GM12878 (cell line): ENCODE data around the gene HLA-DPB1. TPM values are rescaled to one million over a fixed set of nuclear protein-coding genes. Genes with fewer than 3 reads are reported as not detected.

Experiments
- ATF7 ChIP-seq: fragments of 450-650 bp; IDR thresholded peaks from 2 replicates; pipeline ENCODE4 v1.6.1; 2016; ENCODE audit warnings: low read depth, mild to moderate bottlenecking
- BHLHE40 ChIP-seq, 2 experiments: fragments of 450-650 bp in 1 of 2; IDR thresholded peaks; 2 replicates each; pipeline ENCODE4 v1.6.1; 2011 to 2017; ENCODE audit warnings: low read depth in 2 of 2, borderline replicate concordance in 1 of 2, improper control_type of control experiment in 1 of 2, low read length in 1 of 2, mild to moderate bottlenecking in 1 of 2
- CHD1 ChIP-seq: IDR thresholded peaks from 2 replicates; pipeline ENCODE4 v1.6.1; 2012; ENCODE audit warnings: low read depth, low read length, improper control_type of control experiment
- EP300 ChIP-seq, 2 experiments: fragments of 150-350 bp in 1 of 2; IDR thresholded peaks; 2 replicates each; pipeline ENCODE4 v1.6.1; 2011 to 2012; ENCODE audit warnings: low read depth in 2 of 2, low read length in 2 of 2, borderline replicate concordance in 1 of 2, improper control_type of control experiment in 1 of 2, inconsistent platforms in 1 of 2; ENCODE audit not compliant: control insufficient read depth in 1 of 2
- HDGF ChIP-seq: fragments of 450-650 bp; IDR thresholded peaks from 2 replicates; pipeline ENCODE4 v1.6.1; 2016; ENCODE audit warnings: antibody characterized with exemption
- IKZF2 ChIP-seq, 2 experiments: fragments of 450-650 bp; IDR thresholded peaks; 2 replicates each; pipeline ENCODE4 v1.6.1; 2017; ENCODE audit warnings: mild to moderate bottlenecking in 2 of 2, moderate library complexity in 2 of 2
- KDM1A ChIP-seq: fragments of 200-600 bp; sonication (generic); IDR thresholded peaks from 2 replicates; pipeline ENCODE4 v1.6.1; 2016; ENCODE audit warnings: borderline replicate concordance
- MTA3 ChIP-seq: IDR thresholded peaks from 2 replicates; pipeline ENCODE4 v1.6.1; 2012; ENCODE audit warnings: low read length, inconsistent platforms, borderline replicate concordance
- MYC ChIP-seq: IDR thresholded peaks from 2 replicates; pipeline ENCODE4 v1.6.1; 2011; ENCODE audit warnings: mild to moderate bottlenecking, low read length, moderate library complexity, inconsistent platforms; ENCODE audit not compliant: insufficient read depth, insufficient replicate concordance, insufficient read length, severe bottlenecking
- POLR2A ChIP-seq: IDR thresholded peaks from 2 replicates; pipeline ENCODE4 v1.6.1; 2011; ENCODE audit warnings: low read depth, mild to moderate bottlenecking, low read length
- RAD21 ChIP-seq: IDR thresholded peaks from 2 replicates; pipeline ENCODE4 v1.6.1; 2011; ENCODE audit warnings: mild to moderate bottlenecking, low read depth, low read length, moderate library complexity; ENCODE audit not compliant: insufficient read depth
- RBBP5 ChIP-seq: fragments of 200-600 bp; sonication (generic); conservative IDR thresholded peaks from 2 replicates; pipeline ENCODE4 v1.6.1; 2016
- SMARCA5 ChIP-seq: fragments of 450-650 bp; IDR thresholded peaks from 2 replicates; pipeline ENCODE4 v1.6.1; 2017; ENCODE audit warnings: mild to moderate bottlenecking
- SMC3 ChIP-seq: IDR thresholded peaks from 2 replicates; pipeline ENCODE4 v1.6.1; 2011; ENCODE audit warnings: low read length, improper control_type of control experiment, borderline replicate concordance
- polyA plus RNA-seq, 11 experiments: library from polyadenylated mRNA; depleted of rRNA in 4 of 11; unstranded in 6 of 11; stranded (reverse) in 5 of 11; fragments of >200 nt; fragmentation: Nextera tagmentation in 4 of 11; fragmentation: Illumina TruSeq in 1 of 11; extraction: Ambion mirVana in 4 of 11; extraction: Trizol in 1 of 11; gene quantifications; 1 replicate in 1 of 11; 2 replicates in 10 of 11; pipeline versions ENCODE4 v1.2.1 to v1.2.3, GENCODE V29; 2011 to 2016; ENCODE audit warnings: inconsistent platforms in 2 of 11, missing spikeins in 2 of 11, low read depth in 1 of 11
- total RNA-seq, 4 experiments: library from RNA; depleted of rRNA in 3 of 4; stranded (reverse); fragments of >200 nt in 3 of 4; fragmentation: Illumina TruSeq in 1 of 4; extraction: Trizol in 1 of 4; gene quantifications; 2 replicates each; pipeline versions ENCODE4 v1.2.1 to v1.2.3, GENCODE V29; 2013 to 2021
- TF ChIP-seq, protein P1 (sequence below): fragments of 450-650 bp; IDR thresholded peaks from 2 replicates; pipeline ENCODE4 v1.6.1; 2017; ENCODE audit warnings: borderline replicate concordance
- TF ChIP-seq, protein P2 (sequence below): fragments of 450-650 bp; IDR thresholded peaks from 2 replicates; pipeline ENCODE4 v1.6.1; 2017; ENCODE audit warnings: mild to moderate bottlenecking, low read depth, inconsistent platforms; ENCODE audit not compliant: poor library complexity, severe bottlenecking
- TF ChIP-seq, protein P3 (sequence below): IDR thresholded peaks from 2 replicates; pipeline ENCODE4 v1.6.1; 2012; ENCODE audit warnings: low read length, inconsistent platforms
- TF ChIP-seq, protein P4 (sequence below): IDR thresholded peaks from 2 replicates; pipeline ENCODE4 v1.6.1; 2011; ENCODE audit warnings: borderline replicate concordance, low read depth, mild to moderate bottlenecking, moderate library complexity, mixed read lengths, low read length; ENCODE audit not compliant: insufficient read depth; ENCODE audit errors: extremely low read length

Gene HLA-DPB1
- total and polyA plus RNA-seq, 10 of the 15 experiments (the other 5 are each of a cell fraction or from before 2014, with no cell fraction given): 101 to 675 (median 352) TPM

DNA sequence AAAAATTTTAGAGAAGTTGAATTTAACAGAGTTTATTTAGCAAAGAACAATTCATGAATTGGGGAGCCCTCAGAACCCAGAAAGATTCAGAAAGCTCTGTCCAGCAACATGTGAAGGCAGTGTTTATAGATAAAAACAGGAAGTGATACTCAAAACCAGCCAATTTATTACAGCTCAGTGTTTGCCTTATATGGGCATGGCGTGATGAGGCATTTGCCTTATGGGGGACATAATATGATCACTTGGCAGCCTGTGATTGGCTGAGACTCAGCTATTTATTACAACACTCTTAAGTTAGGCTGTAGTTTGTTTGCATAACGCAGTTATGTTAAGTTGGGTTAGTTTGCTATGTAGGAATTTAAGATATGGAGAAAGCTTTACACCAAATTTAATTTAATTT lies 13.8 kb upstream of the HLA-DPB1 start (continued):
- TF ChIP-seq SMC3: no peak
- peak in 1 of 2 experiments; percentile 46; a peak in 1 of 4 replicates for TF ChIP-seq EP300 (IDR thresholded peaks at IDR 0.05; ENCODE audit: borderline replicate concordance in 1 of 2, control insufficient read depth in 1 of 2, low read depth in 2 of 2, low read length in 2 of 2)
- no peak for TF ChIP-seq MTA3
- no peak for TF ChIP-seq CHD1
- no peak for TF ChIP-seq SMARCA5
- no peak; the same call in 1 of the 2 replicates for TF ChIP-seq ATF7
- TF ChIP-seq BHLHE40 (IDR thresholded peaks at IDR 0.05; ENCODE audit: borderline replicate concordance in 1 of 2, low read depth in 2 of 2, low read length in 1 of 2): no peak
- no peak for TF ChIP-seq MYC
- TF ChIP-seq RBBP5: no peak
- no peak for TF ChIP-seq POLR2A
- TF ChIP-seq, protein P1, sequence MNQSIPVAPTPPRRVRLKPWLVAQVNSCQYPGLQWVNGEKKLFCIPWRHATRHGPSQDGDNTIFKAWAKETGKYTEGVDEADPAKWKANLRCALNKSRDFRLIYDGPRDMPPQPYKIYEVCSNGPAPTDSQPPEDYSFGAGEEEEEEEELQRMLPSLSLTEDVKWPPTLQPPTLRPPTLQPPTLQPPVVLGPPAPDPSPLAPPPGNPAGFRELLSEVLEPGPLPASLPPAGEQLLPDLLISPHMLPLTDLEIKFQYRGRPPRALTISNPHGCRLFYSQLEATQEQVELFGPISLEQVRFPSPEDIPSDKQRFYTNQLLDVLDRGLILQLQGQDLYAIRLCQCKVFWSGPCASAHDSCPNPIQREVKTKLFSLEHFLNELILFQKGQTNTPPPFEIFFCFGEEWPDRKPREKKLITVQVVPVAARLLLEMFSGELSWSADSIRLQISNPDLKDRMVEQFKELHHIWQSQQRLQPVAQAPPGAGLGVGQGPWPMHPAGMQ: no peak
- TF ChIP-seq KDM1A: no peak
- TF ChIP-seq, protein P2, sequence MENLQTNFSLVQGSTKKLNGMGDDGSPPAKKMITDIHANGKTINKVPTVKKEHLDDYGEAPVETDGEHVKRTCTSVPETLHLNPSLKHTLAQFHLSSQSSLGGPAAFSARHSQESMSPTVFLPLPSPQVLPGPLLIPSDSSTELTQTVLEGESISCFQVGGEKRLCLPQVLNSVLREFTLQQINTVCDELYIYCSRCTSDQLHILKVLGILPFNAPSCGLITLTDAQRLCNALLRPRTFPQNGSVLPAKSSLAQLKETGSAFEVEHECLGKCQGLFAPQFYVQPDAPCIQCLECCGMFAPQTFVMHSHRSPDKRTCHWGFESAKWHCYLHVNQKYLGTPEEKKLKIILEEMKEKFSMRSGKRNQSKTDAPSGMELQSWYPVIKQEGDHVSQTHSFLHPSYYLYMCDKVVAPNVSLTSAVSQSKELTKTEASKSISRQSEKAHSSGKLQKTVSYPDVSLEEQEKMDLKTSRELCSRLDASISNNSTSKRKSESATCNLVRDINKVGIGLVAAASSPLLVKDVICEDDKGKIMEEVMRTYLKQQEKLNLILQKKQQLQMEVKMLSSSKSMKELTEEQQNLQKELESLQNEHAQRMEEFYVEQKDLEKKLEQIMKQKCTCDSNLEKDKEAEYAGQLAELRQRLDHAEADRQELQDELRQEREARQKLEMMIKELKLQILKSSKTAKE: peak; percentile 41
- TF ChIP-seq RAD21: no peak
- TF ChIP-seq, protein P3, sequence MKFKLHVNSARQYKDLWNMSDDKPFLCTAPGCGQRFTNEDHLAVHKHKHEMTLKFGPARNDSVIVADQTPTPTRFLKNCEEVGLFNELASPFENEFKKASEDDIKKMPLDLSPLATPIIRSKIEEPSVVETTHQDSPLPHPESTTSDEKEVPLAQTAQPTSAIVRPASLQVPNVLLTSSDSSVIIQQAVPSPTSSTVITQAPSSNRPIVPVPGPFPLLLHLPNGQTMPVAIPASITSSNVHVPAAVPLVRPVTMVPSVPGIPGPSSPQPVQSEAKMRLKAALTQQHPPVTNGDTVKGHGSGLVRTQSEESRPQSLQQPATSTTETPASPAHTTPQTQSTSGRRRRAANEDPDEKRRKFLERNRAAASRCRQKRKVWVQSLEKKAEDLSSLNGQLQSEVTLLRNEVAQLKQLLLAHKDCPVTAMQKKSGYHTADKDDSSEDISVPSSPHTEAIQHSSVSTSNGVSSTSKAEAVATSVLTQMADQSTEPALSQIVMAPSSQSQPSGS: no peak; the same call in 1 of the 2 replicates
- TF ChIP-seq, protein P4, sequence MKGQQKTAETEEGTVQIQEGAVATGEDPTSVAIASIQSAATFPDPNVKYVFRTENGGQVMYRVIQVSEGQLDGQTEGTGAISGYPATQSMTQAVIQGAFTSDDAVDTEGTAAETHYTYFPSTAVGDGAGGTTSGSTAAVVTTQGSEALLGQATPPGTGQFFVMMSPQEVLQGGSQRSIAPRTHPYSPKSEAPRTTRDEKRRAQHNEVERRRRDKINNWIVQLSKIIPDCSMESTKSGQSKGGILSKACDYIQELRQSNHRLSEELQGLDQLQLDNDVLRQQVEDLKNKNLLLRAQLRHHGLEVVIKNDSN: no peak
- no peak for TF ChIP-seq HDGF
- TF ChIP-seq IKZF2 (IDR thresholded peaks at IDR 0.05): no peak
